ENCODE measurements around the gene CFAP107. TPM values are rescaled to one million over a fixed set of nuclear protein-coding genes. Genes with fewer than 3 reads are reported as not detected.

Gene CFAP107, protein sequence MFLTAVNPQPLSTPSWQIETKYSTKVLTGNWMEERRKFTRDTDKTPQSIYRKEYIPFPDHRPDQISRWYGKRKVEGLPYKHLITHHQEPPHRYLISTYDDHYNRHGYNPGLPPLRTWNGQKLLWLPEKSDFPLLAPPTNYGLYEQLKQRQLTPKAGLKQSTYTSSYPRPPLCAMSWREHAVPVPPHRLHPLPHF
- polyA plus RNA-seq (not detected in 3 replicates), polyA minus RNA-seq (not detected in 3 replicates)
- not detected for polyA plus RNA-seq (2011; ENCODE audit: low read depth)
- polyA plus RNA-seq (2011; cell fraction: cytosol; rRNA removed) = not detected in 2 replicates
- not detected in 2 replicates for polyA plus RNA-seq (2011; cell fraction: nucleus; rRNA removed)
- not detected in 2 replicates for polyA plus RNA-seq (2012; ENCODE audit: low replicate concordance)
- polyA minus RNA-seq (2011; cell fraction: cytosol; rRNA and poly(A)+ RNA removed) = not detected
- not detected in 2 replicates for polyA minus RNA-seq (2011; cell fraction: nucleus; rRNA and poly(A)+ RNA removed)

GRCh38 chr1:12745992-12746323 is at the start of gene CFAP107:
Gene CFAP107, plus strand, starts transcription at chr1:12746200. Its CDS starts 231 bp downstream, at chr1:12746431.
- Histone ChIP-seq H3K9ac (ENCODE audit: control insufficient read depth, extremely low read depth, insufficient read depth, low read length) (no peak within 1 kb of the TSS), H3K27ac (ENCODE audit: control insufficient read depth, insufficient read depth, low read length) (no peak within 1 kb of the TSS), H2AFZ (ENCODE audit: control insufficient read depth, low read length) (no peak within 1 kb of the TSS), H3K4me3 (ENCODE audit: control insufficient read depth in 2 of 3, extremely low read depth in 1 of 3, insufficient read depth in 2 of 3, low read depth in 1 of 3, low read length in 3 of 3) (no peak within 1 kb of the TSS), H3K9me1 (ENCODE audit: control insufficient read depth, extremely low read depth, insufficient read depth, low read length) (no peaks in the 10 kb centered on the region), H4K20me1 (ENCODE audit: control insufficient read depth, extremely low read depth, insufficient read depth, low read length) (no peaks in the 10 kb centered on the region), H3K79me2 (ENCODE audit: control insufficient read depth, insufficient read depth, low read length) (no peaks in the 10 kb centered on the region), H3K9me3 (ENCODE audit: control insufficient read depth, low read depth, low read length) (no peaks in the 10 kb centered on the region), H3K4me2 (ENCODE audit: control insufficient read depth, extremely low read depth, insufficient read depth, low read depth, low read length) (no peak within 1 kb of the TSS), H3K36me3 (ENCODE audit: control insufficient read depth in 2 of 2, extremely low read depth in 1 of 2, insufficient read depth in 2 of 2, low read length in 2 of 2) (no peaks in the 10 kb centered on the region), H3K4me1 (ENCODE audit: control insufficient read depth, extremely low read depth, insufficient read depth, low read length) (no peaks in the 10 kb centered on the region), H3K27me3 (ENCODE audit: control insufficient read depth, extremely low read depth, insufficient read depth, low read length) (no peaks in the 10 kb centered on the region)
- TF ChIP-seq EZH2 (IDR thresholded peaks at IDR 0.05; ENCODE audit: low read length) = no peak
- TF ChIP-seq, protein P1, sequence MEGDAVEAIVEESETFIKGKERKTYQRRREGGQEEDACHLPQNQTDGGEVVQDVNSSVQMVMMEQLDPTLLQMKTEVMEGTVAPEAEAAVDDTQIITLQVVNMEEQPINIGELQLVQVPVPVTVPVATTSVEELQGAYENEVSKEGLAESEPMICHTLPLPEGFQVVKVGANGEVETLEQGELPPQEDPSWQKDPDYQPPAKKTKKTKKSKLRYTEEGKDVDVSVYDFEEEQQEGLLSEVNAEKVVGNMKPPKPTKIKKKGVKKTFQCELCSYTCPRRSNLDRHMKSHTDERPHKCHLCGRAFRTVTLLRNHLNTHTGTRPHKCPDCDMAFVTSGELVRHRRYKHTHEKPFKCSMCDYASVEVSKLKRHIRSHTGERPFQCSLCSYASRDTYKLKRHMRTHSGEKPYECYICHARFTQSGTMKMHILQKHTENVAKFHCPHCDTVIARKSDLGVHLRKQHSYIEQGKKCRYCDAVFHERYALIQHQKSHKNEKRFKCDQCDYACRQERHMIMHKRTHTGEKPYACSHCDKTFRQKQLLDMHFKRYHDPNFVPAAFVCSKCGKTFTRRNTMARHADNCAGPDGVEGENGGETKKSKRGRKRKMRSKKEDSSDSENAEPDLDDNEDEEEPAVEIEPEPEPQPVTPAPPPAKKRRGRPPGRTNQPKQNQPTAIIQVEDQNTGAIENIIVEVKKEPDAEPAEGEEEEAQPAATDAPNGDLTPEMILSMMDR (optimal IDR thresholded peaks at IDR 0.05 in 1 of 3, IDR thresholded peaks at IDR 0.05 in 1 of 3, conservative IDR thresholded peaks at IDR 0.05 in 1 of 3; ENCODE audit: extremely low read depth in 1 of 3, insufficient read depth in 2 of 3, low read length in 3 of 3) = no peak
- FAIRE-seq = no peak
- dilution Hi-C loops (cut with MboI; ENCODE audit: extremely low pct_ligation_motif_present, low sequenced_read_pairs) = no loop called here
- DNase-seq (ENCODE audit: low read depth, low spot score) = no peak

DNA sequence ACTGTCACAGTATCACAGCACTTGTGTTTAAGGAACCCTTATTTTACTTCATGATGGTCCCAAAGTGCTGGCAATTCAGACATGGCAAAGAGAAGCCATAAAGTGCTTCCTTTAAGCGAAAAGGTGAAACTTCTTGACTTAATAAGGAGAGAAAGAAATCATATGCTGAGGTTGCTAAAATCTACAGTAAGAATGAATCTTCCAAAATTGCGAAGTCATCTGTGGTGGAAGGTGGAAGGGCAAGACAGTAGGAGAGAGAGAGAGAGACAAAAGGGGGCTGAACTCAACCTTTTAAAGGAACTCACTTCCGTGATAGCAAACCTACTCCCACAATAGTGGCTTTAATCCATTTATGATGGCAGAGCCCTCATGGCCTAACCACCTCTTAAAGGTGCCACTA is 49.3 kb upstream of the CFAP107 start:
- Histone ChIP-seq H3K36me3 (ENCODE audit: control insufficient read depth in 2 of 2, extremely low read depth in 1 of 2, insufficient read depth in 2 of 2, low read length in 2 of 2) (no peaks in the 10 kb centered on the region), H3K4me1 (ENCODE audit: control insufficient read depth, extremely low read depth, insufficient read depth, low read length) (no peaks in the 10 kb centered on the region), H3K9me3 (ENCODE audit: control insufficient read depth, low read depth, low read length) (no peaks in the 10 kb centered on the region), H3K27me3 (ENCODE audit: control insufficient read depth, extremely low read depth, insufficient read depth, low read length) (no peaks in the 10 kb centered on the region), H2AFZ (ENCODE audit: control insufficient read depth, low read length) (no peak overlapping the region), H3K9me1 (ENCODE audit: control insufficient read depth, extremely low read depth, insufficient read depth, low read length) (no peaks in the 10 kb centered on the region), H3K4me2 (ENCODE audit: control insufficient read depth, extremely low read depth, insufficient read depth, low read depth, low read length) (no peak overlapping the region), H4K20me1 (ENCODE audit: control insufficient read depth, extremely low read depth, insufficient read depth, low read length) (no peaks in the 10 kb centered on the region), H3K9ac (ENCODE audit: control insufficient read depth, extremely low read depth, insufficient read depth, low read length) (no peak overlapping the region), H3K4me3 (ENCODE audit: control insufficient read depth in 2 of 3, extremely low read depth in 1 of 3, insufficient read depth in 2 of 3, low read depth in 1 of 3, low read length in 3 of 3) (no peak overlapping the region), H3K27ac (ENCODE audit: control insufficient read depth, insufficient read depth, low read length) (no peak overlapping the region), H3K79me2 (ENCODE audit: control insufficient read depth, insufficient read depth, low read length) (no peaks in the 10 kb centered on the region)
- FAIRE-seq (no peak), DNase-seq (ENCODE audit: low read depth, low spot score) (no peak)
- TF ChIP-seq, protein P1 (optimal IDR thresholded peaks at IDR 0.05 in 1 of 3, IDR thresholded peaks at IDR 0.05 in 1 of 3, conservative IDR thresholded peaks at IDR 0.05 in 1 of 3; ENCODE audit: extremely low read depth in 1 of 3, insufficient read depth in 2 of 3, low read length in 3 of 3) = no peak
- TF ChIP-seq EZH2 (IDR thresholded peaks at IDR 0.05; ENCODE audit: low read length) = no peak
- dilution Hi-C loops (cut with MboI; ENCODE audit: extremely low pct_ligation_motif_present, low sequenced_read_pairs) = no loop called here
